Hypothalamus (tissue), 51 donors: ENCODE results near the gene ANKS6.

Experiments used
- DNase-seq, 51 donors: peaks; one replicate each; lab custom pipeline; 2025; lab: John Stamatoyannopoulos, UW

Gene ANKS6

DNA sequence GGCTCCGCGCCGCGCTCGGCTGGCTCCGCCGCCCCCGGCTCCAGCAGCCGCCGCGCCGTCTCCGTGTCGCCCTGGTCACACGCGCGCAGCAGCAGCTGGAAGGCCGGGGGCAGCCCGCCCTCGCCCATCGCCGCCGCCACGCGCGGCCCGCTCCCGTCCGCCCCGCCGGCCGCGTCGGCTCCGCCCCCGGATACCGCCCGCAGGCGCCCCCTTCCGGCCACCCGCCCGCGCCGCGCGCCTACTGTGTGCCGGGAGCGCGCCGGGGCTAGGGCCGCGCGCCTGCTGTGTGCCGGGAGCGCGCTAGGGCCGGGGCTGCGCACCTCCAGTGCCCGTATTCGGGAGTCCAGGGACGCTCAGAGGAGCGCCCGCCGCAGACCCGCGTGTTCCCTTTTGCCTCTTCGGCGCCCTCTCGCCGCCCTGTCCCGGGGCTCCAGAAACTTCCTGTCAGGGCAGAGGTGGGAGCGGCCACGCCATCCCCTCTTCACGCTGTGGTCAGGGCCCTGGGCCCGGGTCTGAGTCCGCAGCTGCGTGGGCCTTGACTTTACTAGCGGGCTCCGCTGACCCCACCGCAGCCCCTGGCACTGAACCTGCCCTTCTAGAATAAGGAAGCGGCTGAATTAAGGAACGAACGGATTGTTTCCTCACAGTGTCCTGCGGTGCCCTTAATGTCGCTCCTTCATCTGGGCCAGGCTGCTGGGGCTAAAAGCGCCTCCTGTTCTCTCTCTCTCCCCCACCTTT, at the start of gene ANKS6:
Gene ANKS6 (minus strand): TSS at position 192 of the 738 bp plus-strand sequence. CDS start 64 bp downstream, at position 128.
- peak in 48 of 51 donors; percentile 29 to 92 (median 70) for DNase-seq

GRCh38 chr9:98846081-98846480, 49.7 kb upstream of the ANKS6 start:
- no peak for DNase-seq

GRCh38 chr9:98842510-98842909, 46.2 kb upstream of the ANKS6 start:
- no peak for DNase-seq

DNA sequence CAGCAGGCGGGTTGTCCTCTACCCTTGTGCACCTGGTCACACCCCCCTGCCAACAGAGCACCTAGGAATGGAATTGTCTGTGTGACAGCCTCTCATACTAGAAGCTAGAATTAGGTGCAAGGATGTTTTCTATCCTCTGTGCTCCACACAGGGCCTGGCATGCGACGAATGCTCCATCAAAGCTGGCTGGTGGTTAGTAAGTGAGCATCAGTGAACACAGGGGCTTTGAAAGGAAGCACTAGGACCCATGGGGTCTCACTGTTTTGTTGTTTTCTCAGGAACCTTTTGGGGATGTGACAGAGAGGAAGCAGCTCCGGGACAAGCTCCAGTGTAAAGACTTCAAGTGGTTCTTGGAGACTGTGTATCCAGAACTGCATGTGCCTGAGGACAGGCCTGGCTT, 43.4 kb upstream of the ANKS6 start:
- DNase-seq: no peak

GRCh38 chr9:98838868-98839565, 42.7 kb upstream of the ANKS6 start:
- no peak for DNase-seq

GRCh38 chr9:98838155-98838867, 42.0 kb upstream of the ANKS6 start:
- peak in 2 of 51 donors; percentile 4 to 20 for DNase-seq

DNA sequence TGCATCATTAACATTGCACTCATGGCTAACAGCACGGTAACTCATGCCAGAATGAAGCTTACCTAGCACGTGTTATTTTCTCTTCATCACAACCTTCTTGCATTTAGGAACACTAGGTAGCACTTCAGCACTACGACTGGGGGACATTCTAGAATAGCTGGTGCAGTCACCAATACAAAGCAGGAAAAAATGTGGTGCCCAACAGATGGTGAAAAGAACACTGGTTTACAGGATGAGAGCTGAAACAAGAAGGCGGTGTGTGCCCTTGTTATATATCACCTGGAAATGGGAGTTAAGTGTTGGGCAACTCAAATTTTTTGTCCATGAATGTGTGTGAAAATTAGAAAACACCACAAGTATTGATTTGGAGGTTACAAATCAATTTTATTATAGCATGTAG, 41.2 kb upstream of the ANKS6 start:
- no peak for DNase-seq

GRCh38 chr9:98836206-98836605, 39.9 kb upstream of the ANKS6 start:
- no peak for DNase-seq

GRCh38 chr9:98834386-98834785, 38.0 kb upstream of the ANKS6 start:
- DNase-seq: no peak

DNA sequence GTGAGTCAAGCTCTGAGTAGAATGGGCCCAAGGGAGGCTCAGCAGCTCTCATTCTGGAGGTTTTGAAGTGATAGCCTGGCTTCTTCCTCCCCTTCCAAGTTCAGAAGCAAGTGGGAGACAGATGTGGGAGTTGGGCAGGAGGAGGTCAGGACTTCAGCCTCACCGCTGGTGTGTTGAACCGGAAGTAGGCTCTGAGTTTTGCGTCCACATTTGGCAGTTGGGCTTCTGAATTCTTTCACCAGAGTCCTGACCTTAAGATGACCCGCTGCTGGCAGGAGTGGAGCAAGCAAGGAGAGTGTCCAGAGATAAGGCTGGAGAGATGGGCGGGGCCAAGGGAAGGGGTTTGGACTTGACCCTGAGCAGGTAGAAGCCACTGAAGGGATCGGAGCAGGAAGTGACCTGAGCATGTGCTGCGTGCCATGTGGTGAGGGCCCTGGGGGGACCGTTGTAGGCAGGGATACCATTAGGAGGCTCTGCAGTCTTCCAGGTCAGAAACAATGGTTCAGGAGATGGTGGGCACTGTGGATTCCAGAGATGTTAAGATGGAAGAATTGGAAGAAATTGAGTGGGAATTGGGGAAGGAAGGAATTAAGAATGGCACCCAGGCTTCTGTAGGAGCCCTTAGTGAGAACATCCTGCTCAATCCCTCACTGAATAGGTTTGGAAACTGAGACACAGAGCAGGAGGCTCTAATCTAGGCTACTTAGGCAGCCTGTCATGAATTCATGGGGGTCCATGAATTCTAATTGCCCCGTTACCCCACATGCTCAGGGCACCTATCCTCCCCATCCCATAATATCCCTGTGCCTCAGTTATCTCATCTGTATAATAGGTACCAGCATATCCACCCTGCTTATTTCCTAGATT, 37.0 kb upstream of the ANKS6 start:
- DNase-seq: no peak

- no peak for DNase-seq
Measured at GRCh38 chr9:98832768-98833089, 36.4 kb upstream of the ANKS6 start.

- DNase-seq: no peak
Measured at GRCh38 chr9:98831696-98832095, 35.3 kb upstream of the ANKS6 start.

GRCh38 chr9:98830554-98830953, 34.2 kb upstream of the ANKS6 start:
- no peak for DNase-seq

DNA sequence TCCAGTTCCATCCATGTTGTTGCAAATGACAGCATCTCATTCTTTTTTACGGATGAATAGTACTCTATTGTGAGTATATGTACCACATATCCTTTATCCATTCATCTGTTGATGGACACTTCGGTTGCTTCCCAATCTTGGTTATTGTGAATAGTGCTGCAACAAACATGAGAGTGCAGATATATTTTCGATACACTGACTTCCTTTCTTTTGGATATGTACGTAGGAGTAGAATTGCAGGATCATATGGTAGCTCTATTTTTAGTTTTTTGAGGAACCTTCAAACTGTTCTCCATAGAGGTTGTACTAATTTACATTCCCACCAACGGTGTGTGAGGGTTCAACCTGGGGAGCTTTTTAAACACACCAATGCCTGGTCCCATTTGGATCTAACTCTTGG, 33.4 kb upstream of the ANKS6 start:
- DNase-seq: no peak

- DNase-seq: no peak
Measured at GRCh38 chr9:98826716-98827115, 30.4 kb upstream of the ANKS6 start.

DNA sequence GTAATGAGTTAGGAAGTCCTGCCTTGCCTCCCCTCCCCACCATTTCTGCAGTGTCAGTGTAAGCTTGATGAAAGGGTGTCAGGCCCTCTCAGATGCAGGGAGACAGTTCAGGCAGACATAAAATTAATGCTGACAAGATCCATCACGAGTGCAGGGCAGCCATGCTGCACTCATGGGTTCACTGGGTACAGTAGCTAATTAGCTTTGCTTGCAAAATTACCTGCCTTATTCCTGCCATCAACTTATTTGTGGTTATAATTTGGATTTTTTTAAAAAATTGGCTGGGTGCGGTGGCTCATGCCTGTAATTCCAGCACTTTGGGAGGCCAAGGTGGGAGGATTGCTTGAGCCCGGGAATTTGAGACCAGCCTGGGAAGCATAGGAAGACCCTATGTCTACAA, 29.1 kb upstream of the ANKS6 start:
- DNase-seq: no peak

GRCh38 chr9:98823666-98824334, 27.4 kb upstream of the ANKS6 start:
- no peak for DNase-seq

DNA sequence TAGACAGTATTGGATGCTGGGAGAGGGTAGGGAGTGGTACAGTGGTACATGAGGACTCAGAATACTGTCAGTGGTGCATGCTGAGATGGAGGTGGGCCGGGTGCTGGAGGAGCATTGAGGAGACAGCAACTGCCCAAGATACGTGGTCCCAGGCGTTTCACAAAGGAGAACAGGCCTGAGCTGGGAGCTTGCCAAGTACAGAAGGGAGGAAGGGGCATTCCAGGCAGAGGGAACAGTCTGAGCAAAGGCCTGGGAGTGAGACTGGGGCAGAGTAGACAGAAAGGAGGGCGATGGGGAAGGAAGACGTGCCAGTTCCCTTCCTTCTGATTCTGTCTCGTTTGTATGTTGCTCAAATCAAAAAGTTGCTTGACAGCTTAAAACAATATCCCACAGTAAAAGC, 26.3 kb upstream of the ANKS6 start:
- no peak for DNase-seq

GRCh38 chr9:98821831-98822230, 25.5 kb upstream of the ANKS6 start:
- no peak for DNase-seq

DNA sequence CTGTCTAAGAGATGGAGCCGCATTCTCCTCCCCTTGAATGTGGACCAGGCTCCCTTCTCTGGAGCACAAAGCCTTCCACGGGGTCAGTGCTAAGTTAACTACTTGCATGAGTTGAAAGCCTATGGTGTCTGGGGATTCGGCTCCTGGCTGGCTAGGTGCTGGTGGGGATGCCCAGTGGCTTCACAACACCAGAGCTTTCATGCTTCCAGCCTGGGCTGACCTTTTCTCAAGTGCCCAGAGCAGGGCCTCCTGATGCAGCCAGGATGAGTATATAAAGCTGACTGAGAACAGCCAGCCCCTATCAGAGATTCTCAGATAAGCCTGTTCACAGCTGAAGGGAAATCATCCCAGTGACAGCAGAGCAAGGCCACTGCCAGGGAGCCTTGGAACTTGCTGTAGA, 22.9 kb upstream of the ANKS6 start:
- no peak for DNase-seq
